H9 (cell line): Measurements from ENCODE around the gene IZUMO3. TPM values are rescaled to one million over a fixed set of nuclear protein-coding genes. Genes with fewer than 3 reads are reported as not detected.

Experiments used
- DNase-seq: peaks from one replicate; pipeline ENCODE4 v3.0.0-alpha.2; 2017
- H2AFZ ChIP-seq: one replicate; pipeline ENCODE4 v1.6.1; 2013; ENCODE audit warnings: mild to moderate bottlenecking, low read length, control low read depth, moderate library complexity
- H2AK5ac ChIP-seq: 2 replicates; pipeline ENCODE4 v1.6.1; 2013; ENCODE audit warnings: low read length, control low read depth, mixed read lengths; ENCODE audit not compliant: insufficient read length
- H2BK120ac ChIP-seq: one replicate; pipeline ENCODE4 v1.6.1; 2013; ENCODE audit warnings: low read depth, mild to moderate bottlenecking, low read length, control low read depth, inconsistent platforms; ENCODE audit not compliant: poor library complexity, severe bottlenecking
- H2BK12ac ChIP-seq: 2 replicates; pipeline ENCODE4 v1.6.1; 2013; ENCODE audit warnings: low read length, control low read depth, mixed read lengths, low read depth; ENCODE audit not compliant: insufficient read length
- H2BK15ac ChIP-seq: 2 replicates; pipeline ENCODE4 v1.6.1; 2013; ENCODE audit warnings: low read depth, low read length, control low read depth
- H2BK20ac ChIP-seq: one replicate; pipeline ENCODE4 v1.6.1; 2013; ENCODE audit warnings: low read depth, mild to moderate bottlenecking, low read length, control low read depth, inconsistent platforms; ENCODE audit not compliant: poor library complexity, severe bottlenecking
- H2BK5ac ChIP-seq: 2 replicates; pipeline ENCODE4 v1.6.1; 2013; ENCODE audit warnings: low read length, control low read depth, mixed read lengths; ENCODE audit not compliant: insufficient read length
- H3K14ac ChIP-seq: 2 replicates; pipeline ENCODE4 v1.6.1; 2013; ENCODE audit warnings: low read length, control low read depth; ENCODE audit not compliant: insufficient read depth
- H3K18ac ChIP-seq: 2 replicates; pipeline ENCODE4 v1.6.1; 2013; ENCODE audit warnings: low read depth, mild to moderate bottlenecking, mixed read lengths, low read length, control low read depth; ENCODE audit not compliant: insufficient read length
- H3K23ac ChIP-seq: 2 replicates; pipeline ENCODE4 v1.6.1; 2013; ENCODE audit warnings: low read length, control low read depth, mixed read lengths, low read depth; ENCODE audit not compliant: insufficient read length
- H3K23me2 ChIP-seq: 2 replicates; pipeline ENCODE4 v1.6.1; 2013; ENCODE audit warnings: low read depth, mild to moderate bottlenecking, mixed read lengths, low read length, control low read depth; ENCODE audit not compliant: insufficient read length, poor library complexity, severe bottlenecking
- H3K27ac ChIP-seq: 2 replicates; pipeline ENCODE4 v1.5.1; 2013; ENCODE audit warnings: low read length, control low read depth, mixed read lengths, low read depth; ENCODE audit not compliant: insufficient read length
- H3K27me3 ChIP-seq: 2 replicates; pipeline ENCODE4 v1.6.1; 2013; ENCODE audit warnings: low read length, control low read depth, inconsistent platforms; ENCODE audit not compliant: insufficient read depth
- H3K4ac ChIP-seq: 2 replicates; pipeline ENCODE4 v1.6.1; 2013; ENCODE audit warnings: low read depth, mild to moderate bottlenecking, control low read depth, inconsistent platforms, low read length, moderate library complexity
- H3K4me1 ChIP-seq: 2 replicates; pipeline ENCODE4 v1.6.1; 2013; ENCODE audit warnings: low read length, control low read depth, inconsistent platforms; ENCODE audit not compliant: insufficient read depth
- H3K4me2 ChIP-seq: 2 replicates; pipeline ENCODE4 v1.6.1; 2013; ENCODE audit warnings: low read length, control low read depth, mixed read lengths; ENCODE audit not compliant: insufficient read length, insufficient read depth
- H3K56ac ChIP-seq: 2 replicates; pipeline ENCODE4 v1.6.1; 2013; ENCODE audit warnings: low read depth, mild to moderate bottlenecking, mixed read lengths, low read length, control low read depth; ENCODE audit not compliant: insufficient read length
- H3K79me1 ChIP-seq: 2 replicates; pipeline ENCODE4 v1.6.1; 2013; ENCODE audit warnings: low read depth, mild to moderate bottlenecking, moderate library complexity, low read length, control low read depth, inconsistent platforms; ENCODE audit not compliant: insufficient read depth, poor library complexity, severe bottlenecking
- H3K79me2 ChIP-seq: 2 replicates; pipeline ENCODE4 v1.6.1; 2013; ENCODE audit warnings: low read length, control low read depth, inconsistent platforms; ENCODE audit not compliant: insufficient read depth
- H3K9ac ChIP-seq: 2 replicates; pipeline ENCODE4 v1.6.1; 2013; ENCODE audit warnings: low read length, control low read depth, mixed read lengths; ENCODE audit not compliant: insufficient read length; ENCODE audit errors: extremely low read depth
- H3K9me3 ChIP-seq: one replicate; pipeline ENCODE4 v1.6.1; 2013; ENCODE audit warnings: low read depth, low read length, inconsistent platforms; ENCODE audit not compliant: control insufficient read depth
- H3T11ph ChIP-seq: one replicate; pipeline ENCODE4 v1.6.1; 2013; ENCODE audit warnings: mild to moderate bottlenecking, low read length, control low read depth, inconsistent platforms
- H4K20me1 ChIP-seq: one replicate; pipeline ENCODE4 v1.6.1; 2013; ENCODE audit not compliant: control insufficient read depth, insufficient read length, insufficient read depth
- H4K5ac ChIP-seq: 2 replicates; pipeline ENCODE4 v1.6.1; 2013; ENCODE audit warnings: low read depth, mild to moderate bottlenecking, mixed read lengths, low read length, control low read depth; ENCODE audit not compliant: insufficient read length
- H4K8ac ChIP-seq: replicated peaks from 2 replicates; pipeline ENCODE4 v1.6.1; 2013; ENCODE audit warnings: low read length, control low read depth, mixed read lengths, low read depth; ENCODE audit not compliant: insufficient read length
- H4K91ac ChIP-seq: 2 replicates; pipeline ENCODE4 v1.6.1; 2013; ENCODE audit warnings: low read depth, mild to moderate bottlenecking, moderate library complexity, mixed read lengths, low read length, control low read depth; ENCODE audit not compliant: insufficient read length
- H3K27ac Mint-ChIP-seq, 3 experiments: 2 replicates in 2 of 3; 3 replicates in 1 of 3; pipeline ENCODE4 v1.8.0; 2020 to 2021; ENCODE audit warnings: mixed read lengths in 3 of 3, mild to moderate bottlenecking in 1 of 3, moderate library complexity in 1 of 3
- H3K27me3 Mint-ChIP-seq: 2 replicates; pipeline ENCODE4 v1.8.0; 2021; ENCODE audit warnings: low read depth, mild to moderate bottlenecking, moderate library complexity, mixed read lengths
- H3K36me3 Mint-ChIP-seq, 3 experiments: 2 replicates in 2 of 3; 3 replicates in 1 of 3; pipeline ENCODE4 v1.8.0; 2020 to 2021; ENCODE audit warnings: low read depth in 3 of 3, mixed read lengths in 3 of 3; ENCODE audit not compliant: insufficient read depth in 1 of 3
- H3K4me1 Mint-ChIP-seq, 2 experiments: 2 replicates each; pipeline ENCODE4 v1.8.0; 2020; ENCODE audit warnings: mixed read lengths in 2 of 2
- H3K4me3 Mint-ChIP-seq, 2 experiments: 2 replicates in 1 of 2; 3 replicates in 1 of 2; pipeline ENCODE4 v1.8.0; 2020 to 2021; ENCODE audit warnings: mild to moderate bottlenecking in 2 of 2, mixed read lengths in 2 of 2, moderate library complexity in 1 of 2
- H3K9me3 Mint-ChIP-seq, 2 experiments: 2 replicates in 1 of 2; 3 replicates in 1 of 2; pipeline ENCODE4 v1.8.0; 2020; ENCODE audit warnings: mild to moderate bottlenecking in 2 of 2, mixed read lengths in 2 of 2, moderate library complexity in 1 of 2
- CTCF ChIP-seq: fragments of 200-600 bp; sonication (generic); conservative IDR thresholded peaks from 3 replicates; pipeline ENCODE4 v1.8.0; 2021; ENCODE audit warnings: antibody characterized with exemption, mild to moderate bottlenecking
- WGBS: extraction: QIAGEN DNeasy Blood & Tissue Kit; methylation state at CpG from one replicate; pipeline ENCODE4 v1.1.7; 2013; ENCODE audit warnings: missing lambda C conversion rate, low lambda C conversion rate, mixed read lengths; ENCODE audit not compliant: insufficient read length; ENCODE audit errors: extremely low coverage; 5-methylcytosine and 5-hydroxymethylcytosine counted together
- total RNA-seq: library from RNA; stranded (reverse); gene quantifications from 2 replicates; pipeline ENCODE4 v1.2.1, GENCODE V29; 2021

The IZUMO3 gene
- total RNA-seq, 1 experiment from 2014 or later, result not detected

- Histone ChIP-seq H4K20me1 (no peaks in the 10 kb centered on the region), H3K27me3 (no peaks in the 10 kb centered on the region), H3K9ac (no peak overlapping the region), H3T11ph (no peak overlapping the region), H2AK5ac (no peak overlapping the region), H2BK20ac (no peak overlapping the region), H3K14ac (no peak overlapping the region), H2BK12ac (no peak overlapping the region), H3K27ac (no peak overlapping the region), H3K9me3 (no peaks in the 10 kb centered on the region), H2BK120ac (no peak overlapping the region), H3K23me2 (no peaks in the 10 kb centered on the region), H3K23ac (no peak overlapping the region), H2BK15ac (no peak overlapping the region), H4K5ac (no peak overlapping the region), H3K56ac (no peak overlapping the region), H3K79me1 (no peaks in the 10 kb centered on the region), H4K8ac (no peak overlapping the region), H2BK5ac (no peak overlapping the region), H3K4me1 (no peaks in the 10 kb centered on the region), H3K4me2 (no peak overlapping the region), H3K79me2 (no peaks in the 10 kb centered on the region), H3K18ac (no peak overlapping the region), H4K91ac (no peak overlapping the region), H2AFZ (no peak overlapping the region), H3K4ac (no peak overlapping the region)
- Mint-ChIP-seq H3K36me3 (no peaks in the 10 kb centered on the region), H3K9me3 (peaks cover 0 to 2% of the 10 kb centered on the region in 2 experiments; a peak in 1 of 5 replicates), H3K4me1 (no peaks in the 10 kb centered on the region), H3K27me3 (no peaks in the 10 kb centered on the region), H3K27ac (no peak overlapping the region), H3K4me3 (no peak overlapping the region)
- TF ChIP-seq CTCF, result no peak
- no peak for DNase-seq
- no CpG with 5 or more reads among the region's 2 CpGs for WGBS
Measured at GRCh38 chr9:24572406-24572805, 26.7 kb upstream of the IZUMO3 start.
